ENCODE results near the gene DOK6.

DOK6 gene

DNA sequence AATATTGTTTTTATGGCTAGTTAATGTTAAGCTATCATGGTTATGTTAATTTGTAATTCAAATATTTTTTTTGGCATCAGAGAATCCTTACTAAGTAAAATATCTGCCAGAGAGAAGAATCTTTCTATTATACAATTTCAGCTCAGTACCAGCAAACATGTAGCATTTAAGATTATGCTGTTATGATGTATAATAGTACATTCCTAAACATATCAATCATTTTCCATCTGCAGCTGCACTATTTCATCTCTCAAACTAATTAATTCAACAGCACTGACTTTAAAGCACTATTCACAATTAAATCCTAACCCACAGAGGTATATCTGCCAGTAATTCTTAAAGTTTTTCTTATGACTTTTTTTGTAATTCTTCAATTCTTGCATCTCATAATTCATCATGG lies 296.4 kb downstream of the DOK6 start:
- no peak for DNase-seq

DNA sequence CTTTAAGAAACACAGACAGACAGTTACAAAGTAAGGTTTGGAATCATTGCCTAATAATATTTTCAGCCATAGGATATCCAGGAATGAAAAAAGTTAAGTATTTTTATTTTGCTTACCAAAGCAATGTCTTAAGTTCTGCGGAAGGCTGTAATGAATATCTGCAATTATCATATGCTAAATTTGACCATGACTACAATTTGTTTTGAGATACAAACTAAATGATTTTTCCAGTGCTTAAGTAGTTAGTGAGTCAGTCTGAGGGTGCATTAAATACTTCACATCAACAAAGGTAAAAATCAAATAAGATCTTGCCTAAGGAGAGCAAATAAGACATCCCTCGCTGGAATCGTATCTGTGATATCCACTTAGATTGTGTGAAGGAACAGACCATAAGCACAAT lies 297.0 kb downstream of the DOK6 start:
- no peak for DNase-seq

DNA sequence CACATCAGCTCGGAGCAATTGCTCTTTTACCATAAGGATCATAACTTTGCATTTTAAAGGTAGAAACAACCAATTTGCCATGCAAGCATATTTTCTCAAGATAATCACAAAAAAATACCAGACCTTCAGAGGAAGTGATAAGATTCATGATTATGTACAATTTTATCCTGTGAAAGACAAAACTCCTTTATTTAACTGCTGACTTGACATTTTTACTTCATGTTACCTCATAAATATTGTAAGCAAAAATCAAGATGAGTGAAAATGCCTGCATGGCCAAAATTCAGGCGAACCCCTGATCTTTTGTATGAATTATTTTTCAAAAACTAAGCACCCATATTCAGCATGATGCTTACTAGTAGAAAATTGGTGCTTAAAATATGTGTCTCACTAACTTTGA lies 300.6 kb downstream of the DOK6 start:
- no peak for DNase-seq

DNA sequence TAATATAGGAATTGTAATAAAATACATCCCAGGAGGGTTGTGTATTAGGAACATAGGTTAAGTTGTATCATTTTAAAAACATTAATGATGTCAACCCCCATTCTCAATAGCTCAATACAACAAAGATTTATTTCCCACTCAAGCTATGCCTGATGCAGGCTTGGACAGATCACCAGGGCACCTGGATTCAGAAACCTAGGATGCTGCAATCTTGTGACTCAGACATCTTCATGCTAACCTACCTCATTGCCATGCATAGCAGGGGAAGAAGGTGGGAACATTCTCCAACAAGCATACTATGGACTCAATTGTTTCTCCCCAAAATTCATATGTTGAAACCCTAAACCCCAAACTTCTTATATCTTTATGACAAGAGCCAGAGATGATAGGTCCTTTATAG lies 302.8 kb downstream of the DOK6 start:
- no peak for DNase-seq

DNA sequence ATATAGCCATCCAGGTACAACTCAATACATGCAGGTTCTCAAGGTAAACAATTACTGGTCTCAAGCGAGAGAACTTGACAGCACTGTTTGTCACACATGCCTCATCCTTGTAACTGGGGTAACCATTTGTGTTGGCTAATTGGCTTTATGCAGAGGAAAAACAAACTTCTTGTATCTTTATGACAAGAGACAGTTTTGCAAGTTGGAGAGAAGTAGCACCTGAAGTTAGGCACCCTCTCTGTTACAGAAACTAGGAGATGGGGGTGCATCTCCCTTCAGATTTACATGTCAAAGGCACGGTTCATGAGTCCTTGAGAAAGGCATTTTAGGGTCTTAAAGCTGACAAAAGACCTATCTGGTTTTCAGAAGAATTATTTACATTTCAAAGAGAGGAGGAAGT lies 305.3 kb downstream of the DOK6 start:
- no peak for DNase-seq

DNA sequence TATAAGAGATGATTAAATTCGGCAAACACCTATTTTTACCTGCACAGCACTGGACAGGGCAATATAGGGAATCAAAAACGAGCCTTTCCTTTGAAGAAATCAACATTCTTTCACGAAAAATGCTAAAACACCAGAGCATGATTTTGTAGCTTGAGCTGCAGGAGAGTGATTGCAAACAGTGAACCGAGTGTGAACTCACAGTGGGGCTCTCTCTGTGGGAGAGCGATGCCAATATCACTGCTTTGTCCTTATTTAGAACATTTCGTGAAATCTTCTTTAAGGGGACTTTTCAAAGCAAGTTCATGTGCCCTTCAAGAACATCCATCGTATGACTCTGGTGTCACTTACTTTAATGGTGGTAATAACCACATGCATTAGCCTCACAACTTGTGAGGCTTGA lies 308.2 kb downstream of the DOK6 start:
- no peak for DNase-seq

DNA sequence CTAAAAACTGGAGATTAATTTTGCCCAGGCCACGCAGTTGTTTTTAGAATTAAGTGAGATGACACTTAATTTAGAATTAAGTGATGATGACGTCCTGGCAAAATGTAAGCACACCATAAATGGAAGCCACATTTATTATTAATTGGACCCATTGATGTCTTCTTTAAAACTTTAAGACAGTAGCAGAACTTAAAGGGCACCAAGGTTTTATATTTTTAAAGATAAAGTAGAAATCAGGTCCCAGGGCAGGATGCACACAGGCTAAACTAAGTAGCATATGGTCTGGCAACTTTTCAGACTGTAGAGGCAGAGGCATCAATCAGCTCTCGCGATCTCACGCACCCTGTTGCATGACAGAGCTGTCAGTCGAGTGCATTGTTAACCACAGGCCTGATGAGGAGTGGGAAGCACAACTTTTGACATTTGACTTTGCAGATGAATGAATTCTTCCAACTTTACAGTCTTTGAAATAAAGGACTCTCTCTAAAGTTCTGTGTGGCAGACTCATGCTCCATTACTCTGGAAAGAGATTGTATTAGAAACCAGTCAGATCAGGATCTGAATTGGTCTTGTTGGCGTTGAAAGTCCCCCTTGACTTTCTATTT lies 314.6 kb downstream of the DOK6 start:
- DNase-seq, result no peak

DNA sequence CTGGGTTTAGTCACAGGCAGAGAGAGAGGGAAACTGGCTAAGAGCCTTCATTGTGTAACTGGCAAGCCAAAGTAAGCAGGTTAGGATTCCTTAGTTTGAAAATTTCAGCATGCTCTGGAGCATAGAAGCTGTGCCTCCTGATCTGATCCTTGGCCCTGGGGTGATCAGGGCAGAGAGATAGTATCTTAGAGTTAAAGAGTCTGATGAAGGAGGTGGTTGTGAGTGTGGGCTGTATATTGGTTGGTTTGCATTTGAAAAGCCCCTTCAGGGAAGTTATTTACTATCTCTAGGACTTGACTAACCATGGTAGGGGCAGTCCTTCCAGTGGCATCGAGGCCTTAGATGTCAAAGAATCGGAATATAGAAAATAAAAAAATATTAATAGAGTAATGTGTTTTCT lies 316.9 kb downstream of the DOK6 start:
- DNase-seq, result no peak

DNA sequence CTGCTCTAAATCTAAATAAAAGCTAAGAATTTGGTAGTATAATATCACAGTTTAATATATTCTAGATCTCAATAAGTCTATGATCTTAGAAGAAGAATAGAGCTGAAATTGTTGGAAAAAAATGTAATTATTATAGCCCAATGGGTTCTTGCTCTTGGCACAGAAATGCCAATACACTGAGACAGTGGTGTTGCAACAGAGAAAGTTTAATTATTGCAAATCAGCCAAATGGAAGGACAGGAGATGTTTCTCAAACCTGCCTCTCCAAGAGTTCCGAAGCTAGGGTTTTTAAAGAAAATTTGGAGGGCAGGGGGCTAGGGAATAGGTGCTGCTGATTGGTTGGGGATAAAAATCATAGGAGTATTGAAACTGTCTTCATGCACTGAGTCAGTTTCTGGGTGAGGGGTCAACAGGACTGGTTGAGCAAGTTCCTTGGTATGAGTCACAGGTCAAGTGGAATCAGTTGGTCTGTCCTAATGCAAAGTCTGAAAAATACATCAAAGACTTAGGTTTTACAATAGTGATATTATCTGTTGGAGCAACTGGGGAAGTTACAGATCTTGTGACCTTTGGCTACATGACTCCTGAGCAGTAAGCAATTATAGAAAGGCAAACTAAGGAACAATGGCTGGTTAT lies 318.3 kb downstream of the DOK6 start:
- no peak for DNase-seq

DNA sequence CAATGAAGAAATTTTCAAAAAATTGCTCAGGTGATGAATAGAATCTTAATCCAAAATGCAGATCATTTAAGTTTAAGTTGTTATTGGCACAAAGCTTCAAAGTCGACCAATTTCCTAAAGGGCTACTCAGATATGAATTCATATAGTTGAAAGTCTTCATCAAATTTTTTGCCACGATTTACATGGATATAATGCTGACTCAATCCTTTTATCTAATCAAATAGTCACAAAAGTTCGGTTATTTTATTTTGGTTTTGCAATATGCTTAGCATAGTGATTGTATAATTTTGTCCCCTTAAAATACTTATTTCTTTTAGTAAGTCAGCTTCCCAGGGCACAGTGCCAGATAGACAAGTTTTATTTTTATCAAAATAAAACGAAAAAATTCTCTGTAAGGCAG lies 319.7 kb downstream of the DOK6 start:
- no peak for DNase-seq

DNA sequence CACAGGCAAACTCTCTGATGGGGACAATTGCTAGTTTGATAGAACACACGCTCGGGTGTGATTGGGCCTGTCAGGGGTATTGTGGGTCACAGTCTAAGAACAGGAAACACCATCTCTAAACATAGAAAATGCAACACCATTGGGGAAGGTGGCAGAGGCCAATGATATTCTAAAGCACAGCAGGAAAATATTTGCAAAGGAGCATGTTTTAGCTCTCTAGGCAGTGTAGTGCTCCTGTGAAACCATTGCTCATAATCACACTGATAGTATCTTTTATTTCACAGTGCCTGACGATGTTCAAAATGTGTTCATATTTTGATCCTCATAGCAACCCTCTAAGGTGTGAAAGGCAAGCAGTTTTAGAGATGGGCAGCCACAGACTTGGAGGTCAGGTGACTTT lies 322.7 kb downstream of the DOK6 start:
- no peak for DNase-seq

DNA sequence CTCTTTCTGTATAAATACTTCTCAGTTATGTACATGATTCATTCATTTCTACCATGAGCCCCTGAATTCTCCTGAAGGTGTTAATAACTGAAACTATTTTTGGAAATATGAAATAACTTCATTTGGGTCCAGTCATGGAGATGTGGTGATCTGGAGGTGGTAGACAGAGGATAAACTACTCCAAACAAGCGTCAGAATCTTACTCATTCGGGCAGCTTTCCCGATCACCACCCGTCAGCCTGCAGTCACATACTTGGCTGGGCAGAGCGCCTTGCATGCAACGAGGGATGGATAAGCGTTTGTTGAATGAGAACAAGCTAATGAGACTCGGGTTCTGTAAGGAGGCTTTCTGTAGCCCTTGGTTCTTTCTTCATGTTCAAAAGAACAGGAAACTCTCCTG lies 324.3 kb downstream of the DOK6 start:
- DNase-seq, result no peak

DNA sequence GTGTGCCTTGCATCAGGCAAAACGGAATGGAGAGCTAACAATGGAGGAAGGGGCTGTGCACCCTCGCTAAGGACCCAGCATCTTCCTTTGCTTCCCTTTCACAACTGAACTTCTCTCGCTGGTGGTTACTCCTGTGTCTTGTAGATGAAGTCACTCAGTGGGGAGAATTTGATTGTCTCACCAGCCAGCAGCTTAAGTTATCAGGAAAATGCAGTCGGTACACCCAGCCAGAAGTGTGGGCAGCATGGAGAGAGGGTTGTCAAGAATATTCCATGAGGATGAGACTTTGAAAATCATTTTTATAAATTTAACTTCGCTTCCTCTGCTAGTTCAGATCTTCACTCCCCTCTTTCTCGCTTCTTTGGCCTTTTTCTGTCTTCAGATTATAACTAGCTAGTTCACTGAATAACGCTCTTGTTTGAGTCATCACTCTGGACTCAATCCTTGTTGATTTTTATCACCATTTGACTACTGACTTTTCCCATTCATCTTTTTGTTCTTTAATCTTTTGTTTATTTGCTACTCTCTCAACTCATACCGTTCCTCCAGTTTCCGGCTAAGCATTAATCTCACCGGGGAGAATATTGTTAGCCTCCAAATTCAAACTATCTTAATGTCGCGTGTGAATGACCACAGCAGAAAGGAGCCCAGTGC lies 325.3 kb downstream of the DOK6 start:
- DNase-seq, result no peak

DNA sequence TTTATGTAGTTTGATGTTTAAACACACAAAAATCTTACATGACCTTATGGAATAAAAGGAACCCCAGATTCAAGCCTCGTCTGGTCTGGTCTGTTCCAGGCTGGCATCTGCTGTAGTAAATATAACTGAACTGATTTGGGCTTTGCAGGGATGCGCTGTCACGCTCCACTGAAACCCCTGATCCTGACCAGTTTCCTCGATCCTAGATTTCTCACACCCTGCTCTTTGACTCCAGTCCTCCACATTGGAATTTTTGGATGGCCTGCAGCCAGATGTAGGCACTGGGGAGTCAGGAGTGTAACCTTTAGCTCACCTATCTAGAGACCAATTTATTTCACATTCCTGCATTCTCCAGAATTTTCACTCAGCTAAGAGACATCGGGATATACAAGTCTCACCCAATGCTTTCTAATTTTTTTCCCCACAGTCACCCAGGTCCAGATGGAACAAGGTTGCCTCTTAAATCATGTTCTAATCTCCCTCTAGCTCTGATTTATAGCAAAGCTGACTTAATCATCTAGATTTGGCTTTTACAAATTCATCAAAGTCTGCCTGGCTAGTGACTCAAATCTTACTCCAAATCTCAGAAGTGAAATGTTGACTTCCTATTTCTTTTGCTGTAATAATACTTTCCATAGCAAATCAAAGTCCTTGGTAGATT lies 327.4 kb downstream of the DOK6 start:
- DNase-seq, result no peak

DNA sequence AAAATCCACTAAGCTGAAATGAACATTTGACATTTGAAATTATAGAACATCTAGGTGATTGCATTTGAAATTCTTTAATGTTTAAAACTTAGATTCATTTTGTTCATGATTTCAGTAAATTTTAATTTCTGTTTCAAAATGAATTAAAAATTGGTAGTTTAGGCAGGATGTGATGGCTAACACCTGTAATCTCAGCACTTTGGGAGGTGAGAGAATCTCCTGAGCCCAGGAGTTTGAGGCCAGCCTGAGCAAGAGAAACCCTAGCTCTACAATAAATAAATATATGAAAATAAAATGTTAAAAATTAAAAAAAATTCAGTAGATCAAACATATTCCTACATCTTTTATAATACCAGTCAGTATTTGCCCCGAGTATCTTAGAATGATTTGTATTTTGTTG lies 330.0 kb downstream of the DOK6 start:
- DNase-seq, result no peak

DNA sequence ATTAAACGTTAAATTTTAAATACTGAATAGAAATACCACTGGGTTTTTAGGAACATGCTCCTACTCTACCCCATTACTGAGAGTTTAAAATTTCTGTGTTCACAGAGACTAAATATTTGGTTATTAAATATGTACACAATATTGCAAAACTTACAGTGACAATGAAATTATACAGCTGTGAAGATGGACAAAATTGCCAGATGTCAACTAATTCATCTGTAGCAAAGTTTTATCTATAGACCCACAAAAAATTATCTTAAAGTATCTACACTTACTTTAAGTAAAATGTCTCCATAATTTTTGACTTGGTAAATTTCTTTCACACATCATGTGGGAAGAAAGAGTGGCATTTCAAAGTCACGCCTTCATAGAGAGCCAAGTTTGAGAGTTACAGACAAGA lies 333.8 kb downstream of the DOK6 start:
- DNase-seq, result no peak

DNA sequence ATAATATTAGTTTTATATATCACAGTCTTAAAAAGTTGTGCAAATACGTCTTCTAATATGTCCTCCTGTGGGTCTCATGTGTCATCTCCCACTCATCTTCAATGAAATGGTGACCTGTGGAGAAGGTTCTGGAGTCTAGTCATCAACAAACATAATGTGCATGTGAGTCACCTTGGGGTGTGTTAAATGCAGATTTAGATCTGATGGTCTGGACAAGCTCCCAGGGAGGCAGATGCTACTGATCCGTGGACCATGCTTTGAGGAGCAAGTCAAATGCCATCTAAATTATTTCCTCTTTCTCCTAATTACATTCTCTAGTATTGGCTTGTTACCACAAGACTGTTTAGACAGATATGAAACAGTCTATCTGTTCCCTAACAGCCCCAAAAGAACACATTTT lies 336.0 kb downstream of the DOK6 start:
- DNase-seq, result no peak

DNA sequence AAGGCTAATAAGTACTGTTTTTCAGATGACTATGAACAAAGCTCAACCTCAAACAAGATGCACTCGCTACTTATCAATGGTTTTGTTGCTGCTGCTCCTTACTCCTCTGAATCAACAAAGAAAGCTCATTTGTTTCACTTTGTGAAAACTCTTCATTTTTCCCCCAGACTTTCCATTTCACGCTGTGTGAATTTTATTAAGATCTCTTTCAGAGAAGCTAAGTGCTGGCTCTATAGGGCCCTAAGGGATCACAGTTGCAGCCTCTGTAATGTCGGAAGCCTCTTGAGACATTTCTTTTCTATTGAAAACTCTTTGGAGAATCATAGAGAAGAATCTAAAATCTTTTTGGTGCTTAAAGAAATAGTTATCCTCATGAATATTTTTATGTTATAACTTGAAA lies 337.2 kb downstream of the DOK6 start:
- DNase-seq, result no peak

DNA sequence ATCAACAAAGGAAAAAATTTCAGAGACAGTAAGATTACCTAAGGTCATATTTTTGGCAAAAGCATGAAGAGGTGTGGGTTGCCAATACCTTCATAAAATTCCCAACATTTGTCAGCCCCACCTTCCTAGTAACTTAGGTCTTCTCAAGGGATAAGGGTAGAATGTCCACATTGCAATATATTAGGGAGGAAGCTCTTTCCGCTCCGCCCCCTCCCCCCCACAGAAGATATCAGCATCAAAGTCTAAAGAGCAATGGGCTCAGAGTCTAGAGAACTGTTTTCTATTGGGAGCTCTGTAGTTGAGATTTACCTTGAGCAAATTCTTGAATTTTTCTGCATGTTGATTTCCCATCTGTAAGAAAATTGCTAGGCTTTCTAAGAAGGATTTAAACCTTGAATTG lies 346.7 kb downstream of the DOK6 start:
- DNase-seq, result no peak

DNA sequence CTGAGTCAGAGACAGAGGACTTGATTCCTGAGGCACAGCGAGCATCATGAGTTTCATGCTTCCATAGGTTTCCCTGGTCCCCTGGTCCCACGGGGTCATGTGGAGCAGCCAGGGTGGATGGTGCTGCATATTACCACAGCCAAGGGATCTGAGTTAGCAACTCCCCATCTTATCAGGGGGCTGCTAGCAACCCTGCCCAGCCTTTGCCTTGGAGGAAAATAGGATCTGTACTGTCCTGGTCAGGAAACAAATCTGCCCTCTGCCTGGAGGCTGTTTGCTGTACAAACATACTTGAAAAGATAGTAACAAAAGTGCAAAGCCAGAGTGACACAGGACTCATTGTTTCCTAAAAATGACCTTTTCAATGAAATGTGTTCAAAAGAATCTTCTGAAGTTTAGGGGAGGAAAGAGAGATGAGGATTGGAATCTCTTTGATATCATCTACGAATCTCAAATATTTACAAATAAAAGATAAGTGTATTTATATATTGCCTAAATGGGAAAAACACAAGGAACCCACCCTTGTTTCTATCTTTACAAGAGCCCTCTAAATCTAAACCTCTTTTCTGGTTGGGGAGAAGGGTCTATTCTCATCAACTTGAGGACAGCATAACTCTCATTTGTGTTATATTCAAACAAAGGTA lies 352.2 kb downstream of the DOK6 start:
- no peak for DNase-seq

DNA sequence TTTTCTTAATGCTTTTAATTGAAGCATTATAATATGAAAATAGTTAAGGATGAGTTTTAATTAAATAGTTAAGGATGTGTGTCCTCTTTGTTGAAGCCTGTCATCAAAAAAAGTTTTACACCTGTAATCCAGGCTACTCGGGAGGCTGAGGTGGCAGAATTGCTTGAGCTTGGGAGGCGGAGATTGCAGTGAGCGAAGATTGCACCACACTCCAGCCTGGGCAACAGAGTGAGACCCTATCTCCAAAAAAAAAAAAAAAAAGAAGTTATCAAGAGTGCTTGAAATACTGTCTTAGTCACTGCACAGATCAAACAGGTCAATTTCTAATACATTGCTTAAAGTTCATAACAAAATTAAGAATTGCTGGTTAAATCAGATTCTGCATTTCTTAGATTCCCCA lies 353.4 kb downstream of the DOK6 start:
- no peak for DNase-seq

DNA sequence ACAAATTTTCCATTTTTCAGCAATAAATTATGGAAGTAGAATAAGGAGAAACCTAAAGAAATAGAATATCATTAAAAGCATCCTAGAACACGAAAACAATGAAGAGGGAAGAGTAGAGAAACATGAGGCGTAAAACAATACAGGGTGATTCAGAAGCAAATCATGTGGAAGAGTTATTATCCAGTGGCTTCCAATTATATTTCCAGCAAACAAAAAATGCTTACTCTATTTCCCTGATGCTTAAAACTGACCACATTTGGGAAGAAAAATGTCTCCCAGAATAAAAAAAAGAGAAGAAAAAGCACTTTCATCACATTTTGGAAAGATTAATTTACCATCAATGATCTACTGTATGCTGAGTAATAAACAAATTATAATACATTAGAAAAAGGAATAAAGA lies 354.4 kb downstream of the DOK6 start:
- no peak for DNase-seq

DNA sequence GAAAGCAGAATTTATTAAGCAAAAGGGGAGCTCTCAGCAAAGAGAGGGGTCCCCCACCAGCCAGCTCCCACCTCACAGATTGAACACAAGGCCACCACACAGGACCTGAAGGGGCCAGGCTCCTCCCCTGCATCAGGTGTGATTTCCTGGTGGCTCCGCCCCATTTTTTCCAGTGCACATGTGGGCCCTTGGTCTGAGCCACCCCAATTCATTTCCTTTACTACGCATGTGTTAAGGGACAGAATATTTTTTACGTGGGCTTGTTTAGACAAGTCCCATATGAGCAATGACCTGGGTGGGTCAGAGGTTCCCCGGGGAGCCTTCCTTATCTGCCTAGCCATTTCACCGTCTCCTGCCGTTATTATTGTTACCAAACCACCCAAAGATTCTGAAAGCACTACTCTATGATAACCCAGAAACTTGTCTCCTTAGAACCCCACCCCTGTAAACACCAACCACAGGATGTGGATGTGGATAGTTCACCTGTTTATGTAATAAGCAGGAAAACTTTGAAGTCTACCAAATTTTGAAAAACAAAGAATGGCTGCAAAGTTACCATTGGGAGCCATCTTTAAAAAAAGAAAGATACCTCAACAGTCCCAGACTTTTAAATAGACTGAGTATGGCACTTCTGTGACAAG lies 355.3 kb downstream of the DOK6 start:
- no peak for DNase-seq
